Measurements from ENCODE around the gene IFT52. TPM values are rescaled to one million over a fixed set of nuclear protein-coding genes. Genes with fewer than 3 reads are reported as not detected.
"Not testable (repeated sequence)": the region's sequence is repeated elsewhere in the genome, so short reads cannot be mapped to it uniquely, and the experiment has no call there.

The IFT52 gene
- total RNA-seq, 6 experiments from 2014 or later = 29.1 to 37.9 (median 35.2) TPM

GRCh38 chr20:43653966-43654365, 63.2 kb downstream of the IFT52 start:
- Mint-ChIP-seq H3K4me1 (ENCODE audit: low read depth) (peaks cover 12% of the 10 kb centered on the region), H3K9me3 (no peaks in the 10 kb centered on the region), H3K27ac (no peak overlapping the region), H3K27me3 (ENCODE audit: insufficient read depth) (no peaks in the 10 kb centered on the region; the same call in 1 of the 2 replicates), H3K4me3 (no peak overlapping the region), H3K36me3 (ENCODE audit: low read depth) (no peaks in the 10 kb centered on the region)
- TF ChIP-seq, protein P1, sequence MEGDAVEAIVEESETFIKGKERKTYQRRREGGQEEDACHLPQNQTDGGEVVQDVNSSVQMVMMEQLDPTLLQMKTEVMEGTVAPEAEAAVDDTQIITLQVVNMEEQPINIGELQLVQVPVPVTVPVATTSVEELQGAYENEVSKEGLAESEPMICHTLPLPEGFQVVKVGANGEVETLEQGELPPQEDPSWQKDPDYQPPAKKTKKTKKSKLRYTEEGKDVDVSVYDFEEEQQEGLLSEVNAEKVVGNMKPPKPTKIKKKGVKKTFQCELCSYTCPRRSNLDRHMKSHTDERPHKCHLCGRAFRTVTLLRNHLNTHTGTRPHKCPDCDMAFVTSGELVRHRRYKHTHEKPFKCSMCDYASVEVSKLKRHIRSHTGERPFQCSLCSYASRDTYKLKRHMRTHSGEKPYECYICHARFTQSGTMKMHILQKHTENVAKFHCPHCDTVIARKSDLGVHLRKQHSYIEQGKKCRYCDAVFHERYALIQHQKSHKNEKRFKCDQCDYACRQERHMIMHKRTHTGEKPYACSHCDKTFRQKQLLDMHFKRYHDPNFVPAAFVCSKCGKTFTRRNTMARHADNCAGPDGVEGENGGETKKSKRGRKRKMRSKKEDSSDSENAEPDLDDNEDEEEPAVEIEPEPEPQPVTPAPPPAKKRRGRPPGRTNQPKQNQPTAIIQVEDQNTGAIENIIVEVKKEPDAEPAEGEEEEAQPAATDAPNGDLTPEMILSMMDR (IDR thresholded peaks at IDR 0.05) = no peak
- no peak for DNase-seq

- not testable (repeated sequence) for DNase-seq; H3K36me3 Mint-ChIP-seq (ENCODE audit: low read depth); H3K4me3 Mint-ChIP-seq; H3K27me3 Mint-ChIP-seq (ENCODE audit: insufficient read depth); H3K9me3 Mint-ChIP-seq; H3K27ac Mint-ChIP-seq
- peaks cover 14% of the 10 kb centered on the region for H3K4me1 Mint-ChIP-seq (ENCODE audit: low read depth)
Observed at GRCh38 chr20:43655176-43655575, 64.4 kb downstream of the IFT52 start.

- Mint-ChIP-seq H3K4me3 (peak overlapping the region; percentile 93), H3K9me3 (no peaks in the 10 kb centered on the region), H3K4me1 (ENCODE audit: low read depth) (peaks cover 18% of the 10 kb centered on the region), H3K36me3 (ENCODE audit: low read depth) (no peaks in the 10 kb centered on the region), H3K27me3 (ENCODE audit: insufficient read depth) (no peaks in the 10 kb centered on the region), H3K27ac (no peak overlapping the region)
- no peak for DNase-seq
- TF ChIP-seq, protein P1 (IDR thresholded peaks at IDR 0.05) = no peak
Observed at GRCh38 chr20:43655937-43656336, 65.2 kb downstream of the IFT52 start.

DNA sequence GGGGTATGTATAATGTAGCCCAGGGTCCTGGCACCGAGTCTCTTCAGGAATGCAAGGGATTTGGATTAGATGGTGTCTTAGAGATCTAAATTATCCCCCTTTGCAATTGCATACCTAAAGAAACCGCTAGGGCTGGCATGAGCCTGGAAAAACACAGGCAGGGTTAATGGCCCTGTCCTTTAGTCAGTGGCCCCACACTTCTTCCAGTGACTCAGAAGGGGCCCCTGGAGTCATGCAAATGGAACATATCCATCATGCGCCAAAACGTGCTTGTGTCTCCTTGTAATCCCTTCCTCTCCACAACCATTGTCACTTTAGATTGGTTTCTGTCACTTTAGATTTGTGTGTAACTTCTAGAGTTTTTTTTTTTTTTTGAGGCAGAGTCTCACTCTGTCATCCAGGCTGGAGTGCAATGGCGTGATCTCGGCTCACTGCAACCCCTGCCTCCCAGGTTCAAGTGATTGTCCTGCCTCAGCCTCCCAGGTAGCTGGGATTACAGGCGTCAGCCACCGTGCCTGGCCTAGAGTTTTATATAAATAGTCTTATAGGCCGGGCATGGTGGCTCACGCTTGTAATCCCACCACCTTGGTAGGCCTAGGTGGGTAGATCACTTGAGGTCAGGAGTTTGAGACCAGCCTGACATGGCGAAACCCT, 67.5 kb downstream of the IFT52 start:
- Mint-ChIP-seq H3K36me3 (ENCODE audit: low read depth) (no peaks in the 10 kb centered on the region), H3K27me3 (ENCODE audit: insufficient read depth) (no peaks in the 10 kb centered on the region), H3K4me3 (peak overlapping the region; percentile 93), H3K27ac (peak overlapping the region; percentile 80), H3K9me3 (no peaks in the 10 kb centered on the region), H3K4me1 (ENCODE audit: low read depth) (peaks cover 23% of the 10 kb centered on the region)
- TF ChIP-seq, protein P1 (IDR thresholded peaks at IDR 0.05) = no peak; the same call in 1 of the 2 replicates
- peak; percentile 77 for DNase-seq

- no peaks in the 10 kb centered on the region for H3K9me3 Mint-ChIP-seq
- peaks cover 28% of the 10 kb centered on the region for H3K4me1 Mint-ChIP-seq (ENCODE audit: low read depth)
- no peaks in the 10 kb centered on the region for H3K27me3 Mint-ChIP-seq (ENCODE audit: insufficient read depth)
- H3K36me3 Mint-ChIP-seq (ENCODE audit: low read depth) = no peaks in the 10 kb centered on the region
- TF ChIP-seq, protein P1 (IDR thresholded peaks at IDR 0.05) = no peak; the same call in 1 of the 2 replicates
- H3K4me3 Mint-ChIP-seq = no peak overlapping the region
- DNase-seq = no peak
- no peak overlapping the region for H3K27ac Mint-ChIP-seq
Observed at GRCh38 chr20:43658723-43659419, 68.1 kb downstream of the IFT52 start.

All from HFFc6 (cell line).